ENCODE measurements around the gene DOC2B.

Gene DOC2B

DNA sequence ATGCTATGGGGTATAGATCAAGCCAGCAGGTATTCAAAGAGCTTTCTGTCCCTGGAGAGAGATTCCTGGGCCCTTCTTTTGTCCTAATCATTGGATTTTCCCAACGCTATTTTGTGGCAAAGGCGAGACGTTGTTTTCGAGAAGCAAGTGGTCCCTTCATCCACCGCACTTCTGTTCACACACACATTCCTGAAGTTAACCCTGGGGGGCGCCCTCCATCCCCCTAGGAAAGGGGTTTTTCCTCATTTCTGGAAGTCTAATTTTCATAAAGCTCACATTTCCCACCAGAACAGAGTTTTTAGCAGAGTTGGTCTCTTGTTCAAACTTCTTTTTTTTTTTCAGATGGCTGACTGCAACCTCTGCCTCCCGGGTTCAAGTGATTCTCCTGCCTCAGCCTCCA lies 32.2 kb downstream of the DOC2B start:
- TF ChIP-seq, protein P1, sequence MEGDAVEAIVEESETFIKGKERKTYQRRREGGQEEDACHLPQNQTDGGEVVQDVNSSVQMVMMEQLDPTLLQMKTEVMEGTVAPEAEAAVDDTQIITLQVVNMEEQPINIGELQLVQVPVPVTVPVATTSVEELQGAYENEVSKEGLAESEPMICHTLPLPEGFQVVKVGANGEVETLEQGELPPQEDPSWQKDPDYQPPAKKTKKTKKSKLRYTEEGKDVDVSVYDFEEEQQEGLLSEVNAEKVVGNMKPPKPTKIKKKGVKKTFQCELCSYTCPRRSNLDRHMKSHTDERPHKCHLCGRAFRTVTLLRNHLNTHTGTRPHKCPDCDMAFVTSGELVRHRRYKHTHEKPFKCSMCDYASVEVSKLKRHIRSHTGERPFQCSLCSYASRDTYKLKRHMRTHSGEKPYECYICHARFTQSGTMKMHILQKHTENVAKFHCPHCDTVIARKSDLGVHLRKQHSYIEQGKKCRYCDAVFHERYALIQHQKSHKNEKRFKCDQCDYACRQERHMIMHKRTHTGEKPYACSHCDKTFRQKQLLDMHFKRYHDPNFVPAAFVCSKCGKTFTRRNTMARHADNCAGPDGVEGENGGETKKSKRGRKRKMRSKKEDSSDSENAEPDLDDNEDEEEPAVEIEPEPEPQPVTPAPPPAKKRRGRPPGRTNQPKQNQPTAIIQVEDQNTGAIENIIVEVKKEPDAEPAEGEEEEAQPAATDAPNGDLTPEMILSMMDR (IDR thresholded peaks at IDR 0.05; ENCODE audit: low read depth, low read length) = no peak
- in situ Hi-C loops (cut with HindIII; ENCODE audit: low sequenced_read_pairs) = no loop called here
- H3K4me3 ChIP-seq (ENCODE audit: low read depth, low read length) = no peak overlapping the region
- DNase-seq (ENCODE audit: low read depth, low spot score) = no peak

DNA sequence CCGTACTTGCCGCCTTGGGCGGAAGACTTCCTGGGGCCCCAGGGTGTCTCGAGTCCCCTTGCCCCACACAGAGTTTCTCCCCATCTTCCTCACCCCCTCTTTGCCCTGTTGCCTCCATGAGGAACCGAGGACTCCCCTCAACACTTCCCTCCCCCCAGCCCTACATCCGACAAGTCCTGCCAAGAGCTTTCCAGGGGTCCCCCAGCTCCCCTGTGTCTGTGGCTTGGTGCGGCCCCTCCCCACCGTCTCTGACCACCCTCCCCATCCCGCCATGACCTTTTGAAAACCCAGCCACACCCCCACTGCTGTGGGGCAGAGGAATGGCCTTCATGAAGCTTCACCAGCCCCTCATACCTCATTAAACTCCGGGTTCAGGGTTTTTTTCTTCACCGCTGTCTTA lies 32.7 kb downstream of the DOC2B start:
- TF ChIP-seq, protein P1 (IDR thresholded peaks at IDR 0.05; ENCODE audit: low read depth, low read length) = no peak
- DNase-seq (ENCODE audit: low read depth, low spot score) = no peak
- in situ Hi-C loops (cut with HindIII; ENCODE audit: low sequenced_read_pairs) = no loop called here
- H3K4me3 ChIP-seq (ENCODE audit: low read depth, low read length) = no peak overlapping the region

DNA sequence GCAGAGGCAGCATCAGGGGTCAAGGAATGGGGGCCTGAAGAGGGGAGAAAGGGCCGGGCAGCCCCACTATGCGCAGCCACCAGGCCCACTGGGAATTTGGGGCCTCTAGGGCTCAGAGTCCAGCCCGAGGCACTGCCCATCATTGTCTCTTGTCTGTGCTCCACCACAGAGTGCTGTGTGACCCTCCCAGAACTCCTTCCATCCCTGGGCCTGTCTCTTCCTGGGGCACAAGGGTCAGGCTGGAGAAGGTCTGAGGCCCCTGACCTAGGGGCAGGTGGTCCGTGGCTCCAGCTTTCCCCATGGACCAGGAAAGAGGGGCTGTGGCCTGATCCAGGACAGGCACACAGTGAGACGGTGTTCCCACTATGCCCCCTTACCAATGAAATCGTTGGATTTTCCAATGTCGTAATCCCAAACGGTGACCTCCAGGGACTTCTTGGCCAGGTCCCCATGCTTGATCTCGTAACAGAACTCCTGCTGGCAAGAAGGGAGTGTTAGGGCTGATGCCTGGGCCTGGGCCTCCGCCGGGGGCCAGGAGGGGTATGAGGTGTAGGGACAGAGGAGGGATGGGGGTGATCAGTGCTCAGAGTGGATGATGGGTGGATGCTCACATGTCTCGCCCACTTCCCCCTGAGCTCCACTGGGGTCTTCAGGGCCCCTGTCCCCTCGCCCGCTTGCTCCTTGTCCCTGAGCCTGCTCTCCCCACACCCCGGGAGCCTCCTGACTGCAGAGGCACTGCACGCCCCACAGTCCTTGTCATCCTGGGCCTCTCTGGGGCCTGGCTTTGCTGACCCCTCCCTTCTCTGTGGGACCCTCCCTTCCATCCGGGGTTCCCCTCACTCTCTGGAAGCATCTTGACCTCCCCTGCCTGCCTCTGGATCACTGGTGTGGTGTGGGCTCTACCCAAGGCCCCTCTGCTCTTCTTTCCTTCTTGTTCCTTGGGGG lies 33.4 kb downstream of the DOC2B start:
- in situ Hi-C loops (cut with HindIII; ENCODE audit: low sequenced_read_pairs) = no loop called here
- no peak for DNase-seq (ENCODE audit: low read depth, low spot score)
- TF ChIP-seq, protein P1 (IDR thresholded peaks at IDR 0.05; ENCODE audit: low read depth, low read length) = no peak
- H3K4me3 ChIP-seq (ENCODE audit: low read depth, low read length) = no peak overlapping the region

DNA sequence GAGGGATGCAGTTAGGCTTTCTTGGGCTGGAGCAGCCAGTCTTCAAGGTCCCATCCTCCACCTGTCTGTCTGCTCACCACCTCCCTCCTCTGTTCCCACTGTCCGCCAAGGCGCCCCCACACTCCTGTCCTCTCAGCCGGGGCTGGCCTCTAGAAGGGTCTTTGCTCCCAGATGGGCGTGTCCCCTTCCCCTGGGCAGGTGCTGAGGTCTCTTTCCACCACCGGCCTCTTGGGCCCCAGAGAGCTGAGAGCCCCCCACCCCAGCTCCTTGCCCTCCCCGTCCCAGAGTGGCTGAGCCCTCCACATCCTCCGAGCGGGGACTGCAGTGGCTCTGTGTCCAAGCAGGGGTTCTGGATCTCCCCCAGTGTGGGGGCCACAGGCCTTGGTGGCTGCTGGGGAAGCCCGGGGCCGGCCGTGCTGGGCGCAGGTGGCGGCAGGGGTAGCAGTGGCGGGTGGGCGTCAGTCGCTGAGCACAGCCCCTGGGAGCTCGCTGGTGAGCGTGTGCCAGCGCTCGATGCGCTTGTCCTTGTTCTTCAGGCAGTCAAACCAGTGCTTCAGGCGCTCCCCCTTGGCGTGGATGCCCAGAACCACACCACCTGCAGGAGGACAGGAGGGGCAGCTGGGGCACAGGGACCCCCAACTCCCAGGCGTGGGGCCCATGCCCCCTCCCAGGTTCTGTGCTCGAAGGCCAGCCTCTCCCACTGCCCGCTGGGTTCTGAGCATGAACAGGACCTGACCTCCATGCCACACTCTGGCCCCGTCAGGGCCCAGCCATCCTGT lies 34.3 kb downstream of the DOC2B start:
- TF ChIP-seq, protein P1 (IDR thresholded peaks at IDR 0.05; ENCODE audit: low read depth, low read length) = no peak
- no peak for DNase-seq (ENCODE audit: low read depth, low spot score)
- in situ Hi-C loops (cut with HindIII; ENCODE audit: low sequenced_read_pairs) = no loop called here
- H3K4me3 ChIP-seq (ENCODE audit: low read depth, low read length) = no peak overlapping the region

DNA sequence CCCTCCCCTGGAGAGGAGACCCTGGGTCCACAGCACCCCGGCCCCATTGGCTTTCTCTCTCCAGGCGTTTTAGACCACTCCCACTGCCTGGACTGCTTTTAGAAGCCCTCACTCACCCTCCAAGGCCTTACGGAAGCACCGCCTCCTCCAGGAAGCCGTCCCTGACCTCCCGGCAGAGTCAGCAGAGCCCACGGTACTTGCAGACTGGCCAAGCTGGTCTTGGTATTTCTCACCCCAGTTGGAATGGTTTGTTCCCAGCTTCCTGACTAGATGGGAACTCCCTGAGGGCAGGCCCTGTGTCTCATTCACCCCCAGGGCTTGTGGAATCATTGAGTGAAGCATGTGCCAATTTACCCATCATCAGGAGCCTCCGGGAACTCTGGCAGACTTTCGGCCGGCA lies 34.9 kb downstream of the DOC2B start:
- DNase-seq (ENCODE audit: low read depth, low spot score) = no peak
- in situ Hi-C loops (cut with HindIII; ENCODE audit: low sequenced_read_pairs) = no loop called here
- TF ChIP-seq, protein P1 (IDR thresholded peaks at IDR 0.05; ENCODE audit: low read depth, low read length) = no peak
- H3K4me3 ChIP-seq (ENCODE audit: low read depth, low read length) = no peak overlapping the region

DNA sequence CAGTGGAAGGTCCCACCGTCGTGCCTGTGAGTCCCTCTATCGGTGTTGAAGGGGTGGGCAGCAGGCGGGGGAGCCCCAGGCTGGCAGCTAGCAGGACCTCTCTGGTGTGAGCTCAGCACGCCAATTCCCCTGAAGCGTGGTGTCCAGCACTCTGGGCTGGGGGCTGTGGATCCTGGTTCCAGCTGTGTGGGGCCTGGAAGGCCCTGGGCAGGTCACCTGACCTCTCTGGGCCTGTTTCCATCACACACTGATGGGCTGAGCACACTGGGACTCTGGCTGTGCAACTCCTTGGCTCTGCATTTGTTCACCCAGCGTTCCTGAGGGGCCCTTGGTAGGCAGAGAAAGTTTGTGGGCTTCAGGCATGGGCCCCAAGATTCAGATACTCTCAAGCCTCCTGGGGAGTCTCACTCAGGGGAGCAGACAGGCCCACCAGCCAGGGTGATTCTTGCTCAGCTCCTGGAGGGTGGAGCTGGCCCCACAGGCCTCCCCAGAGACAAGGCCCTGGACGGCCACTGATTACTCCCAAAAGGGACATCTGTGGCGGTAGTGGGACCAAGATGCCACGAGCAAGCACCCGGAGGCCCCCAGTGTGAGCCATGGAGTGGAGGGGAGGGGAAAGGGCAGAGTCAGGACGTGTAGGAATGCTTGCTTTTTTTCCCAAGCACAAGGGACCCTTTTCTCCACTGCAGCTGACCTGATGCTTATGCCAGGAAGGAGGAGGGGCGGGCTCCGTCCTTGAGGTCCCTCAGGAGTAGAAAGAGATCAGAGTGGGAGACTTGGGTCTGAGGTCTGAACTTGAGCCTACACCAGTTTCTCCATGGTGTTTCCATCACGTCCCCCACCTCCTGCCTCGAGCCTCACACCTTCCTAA lies 35.5 kb downstream of the DOC2B start:
- in situ Hi-C loops (cut with HindIII; ENCODE audit: low sequenced_read_pairs) = no loop called here
- TF ChIP-seq, protein P1 (IDR thresholded peaks at IDR 0.05; ENCODE audit: low read depth, low read length) = no peak
- no peak for DNase-seq (ENCODE audit: low read depth, low spot score)
- H3K4me3 ChIP-seq (ENCODE audit: low read depth, low read length) = no peak overlapping the region

Data from astrocyte of the spinal cord (primary cell).